Astrocyte of the spinal cord (primary cell): ENCODE measurements around the gene ARHGEF3.

ENCODE experiments used
- DNase-seq: peaks from one replicate; pipeline ENCODE4 v3.0.0; 2011; ENCODE audit warnings: low read depth, low spot score
- H3K4me3 ChIP-seq: 2 replicates; pipeline ENCODE4 v1.5.1; 2011; ENCODE audit warnings: low read depth, mild to moderate bottlenecking, low read length, moderate library complexity
- CTCF ChIP-seq: IDR thresholded peaks from 2 replicates; pipeline ENCODE4 v1.5.1; 2012; ENCODE audit warnings: low read depth, mild to moderate bottlenecking, low read length, inconsistent platforms
- in situ Hi-C: cut with HindIII; loops from 2 replicates; pipeline ENCODE4 v1.10.0; 2017; ENCODE audit warnings: low sequenced_read_pairs

The ARHGEF3 gene

DNA sequence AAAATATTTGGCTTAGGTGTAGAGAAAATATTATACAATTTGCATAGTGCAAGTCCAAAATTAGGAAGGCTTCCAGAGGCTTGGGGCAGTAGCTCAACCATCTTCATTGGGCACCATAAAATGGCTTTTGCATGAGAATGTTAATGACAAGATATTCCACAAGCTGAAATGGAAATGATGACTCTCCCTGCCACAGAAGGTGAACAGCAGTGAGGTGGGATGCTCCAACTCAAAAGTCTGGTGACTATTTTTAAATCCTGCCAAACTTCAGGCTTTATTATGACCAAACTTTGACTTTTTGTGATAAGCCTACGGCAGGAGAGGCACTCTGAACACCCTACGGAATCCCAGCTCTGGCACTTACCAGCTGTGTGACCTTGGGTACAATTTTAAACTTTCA is 37.6 kb downstream of the ARHGEF3 start:
- in situ Hi-C loops: no loop called here
- H3K4me3 ChIP-seq: no peak overlapping the region
- TF ChIP-seq CTCF: no peak
- DNase-seq: no peak

DNA sequence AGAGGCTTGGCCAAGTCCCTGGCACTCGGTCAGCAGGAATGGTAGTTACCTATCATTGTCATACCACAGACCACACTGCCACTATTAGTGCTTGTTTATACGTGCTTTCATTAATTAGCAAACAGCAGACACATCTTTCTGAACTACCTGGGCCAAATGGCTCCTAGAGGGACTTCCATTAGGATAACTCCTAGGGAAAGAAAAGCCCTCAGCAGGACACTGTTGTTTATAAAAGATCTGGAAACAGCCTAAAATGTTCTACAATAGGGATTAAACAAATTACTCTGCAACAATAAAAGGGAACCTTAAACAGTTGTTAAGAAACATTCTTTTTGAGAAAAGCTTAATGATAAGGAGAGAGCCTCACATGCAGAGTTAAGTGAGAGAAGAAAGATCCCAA is 38.5 kb downstream of the ARHGEF3 start:
- TF ChIP-seq CTCF: no peak
- in situ Hi-C loops: no loop called here
- no peak overlapping the region for H3K4me3 ChIP-seq
- DNase-seq: no peak

DNA sequence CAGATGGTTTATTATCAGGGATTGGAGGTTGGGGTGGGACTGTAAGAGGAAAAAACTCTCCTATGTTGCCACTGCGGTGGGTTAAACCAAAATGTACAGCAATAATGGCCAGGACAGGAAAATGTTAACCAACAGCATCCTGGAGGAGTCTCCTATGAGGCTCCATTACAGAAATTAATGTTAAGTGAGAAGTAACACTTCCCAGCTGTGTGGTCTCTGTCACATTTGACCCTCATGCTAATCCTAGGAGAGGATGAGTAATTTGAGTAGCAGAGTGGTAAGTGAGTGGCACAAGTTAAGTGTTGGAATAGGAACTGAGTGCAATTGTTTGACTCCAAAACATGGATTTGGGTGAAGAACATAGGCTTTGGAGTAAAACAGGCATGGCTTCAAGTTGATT is 39.0 kb downstream of the ARHGEF3 start:
- TF ChIP-seq CTCF: no peak
- DNase-seq: no peak
- no peak overlapping the region for H3K4me3 ChIP-seq
- in situ Hi-C loops: no loop called here

DNA sequence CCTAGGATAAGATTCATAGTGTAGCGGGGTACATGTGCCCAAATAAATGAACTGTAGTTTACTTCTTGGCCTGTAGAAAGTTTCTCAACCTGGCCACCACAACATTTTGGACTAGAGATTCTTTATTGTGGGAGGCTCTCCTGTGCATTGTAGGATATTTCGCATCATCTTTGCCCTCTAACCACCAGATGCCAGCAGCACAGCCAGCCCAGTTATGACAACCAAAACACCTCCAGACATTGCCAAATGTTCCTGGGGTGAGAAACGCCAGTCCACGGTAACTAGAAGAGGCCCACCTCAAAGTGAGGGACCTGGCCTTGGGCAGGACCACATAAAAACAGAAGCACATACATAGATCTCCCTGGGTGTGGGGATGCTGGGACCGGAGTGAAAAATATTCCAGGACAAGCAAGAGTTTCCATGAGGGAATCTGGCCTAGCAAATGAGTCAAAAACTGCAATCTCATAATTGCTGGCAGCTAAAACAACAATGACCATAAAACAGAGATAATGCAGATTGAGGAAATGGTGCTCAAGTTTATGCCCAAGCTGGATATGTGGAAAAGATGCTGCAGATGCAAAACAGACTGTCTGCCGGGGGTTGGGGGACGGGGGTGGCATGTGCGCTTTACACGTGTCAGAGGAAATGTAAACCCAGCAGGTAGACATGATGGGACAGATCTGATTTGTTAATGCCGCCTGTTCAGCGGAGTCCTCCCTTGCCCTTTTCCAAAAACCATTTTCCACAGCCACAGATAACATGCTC is 39.7 kb downstream of the ARHGEF3 start:
- no peak for TF ChIP-seq CTCF
- in situ Hi-C loops: no loop called here
- no peak overlapping the region for H3K4me3 ChIP-seq
- DNase-seq: peak; percentile 26

DNA sequence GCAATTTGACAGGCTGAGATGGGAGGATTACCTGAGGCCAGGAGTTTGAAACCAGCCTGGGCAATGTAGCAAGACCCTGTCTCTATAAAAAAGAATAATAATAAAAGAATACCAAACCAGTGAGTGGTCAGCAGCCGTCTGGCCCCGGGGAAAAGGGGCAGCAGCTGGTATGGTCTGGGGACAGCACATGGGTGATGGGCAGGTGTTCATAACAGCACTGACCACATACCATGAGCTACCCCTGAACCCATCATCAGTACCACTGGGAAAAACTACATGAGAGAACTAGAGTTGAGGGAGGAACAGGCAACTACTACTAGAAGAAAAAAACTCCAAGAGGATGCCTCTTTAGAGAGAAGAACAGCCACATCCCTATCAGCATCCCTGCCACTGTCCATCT is 40.7 kb downstream of the ARHGEF3 start:
- no peak for TF ChIP-seq CTCF
- no peak overlapping the region for H3K4me3 ChIP-seq
- no peak for DNase-seq
- in situ Hi-C loops: no loop called here

DNA sequence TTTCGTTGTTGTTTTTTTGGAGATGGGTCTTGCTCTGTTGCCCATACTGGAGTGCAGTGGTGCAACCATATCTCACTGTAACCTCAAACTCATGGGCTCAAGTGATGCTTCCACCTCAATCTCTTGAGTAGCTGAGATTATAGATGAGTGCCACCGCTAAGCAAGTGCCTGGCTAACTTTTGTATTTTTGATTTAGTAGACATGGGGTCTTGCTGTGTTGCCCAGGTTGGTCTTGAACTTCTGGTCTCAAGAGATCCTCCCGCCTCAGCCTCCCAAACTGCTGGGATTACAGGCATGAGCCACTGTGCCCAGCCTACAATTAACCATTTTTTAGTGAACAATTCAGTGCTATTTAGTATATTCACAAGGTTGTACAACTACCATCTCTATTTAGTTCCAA is 42.2 kb downstream of the ARHGEF3 start:
- TF ChIP-seq CTCF: no peak
- DNase-seq: no peak
- no peak overlapping the region for H3K4me3 ChIP-seq
- in situ Hi-C loops: no loop called here
